Measurements from ENCODE around the gene SUN5.
A peak's percentile ranks its signal among the peaks of the same experiment; 100 is the strongest.

SUN5 gene

DNA sequence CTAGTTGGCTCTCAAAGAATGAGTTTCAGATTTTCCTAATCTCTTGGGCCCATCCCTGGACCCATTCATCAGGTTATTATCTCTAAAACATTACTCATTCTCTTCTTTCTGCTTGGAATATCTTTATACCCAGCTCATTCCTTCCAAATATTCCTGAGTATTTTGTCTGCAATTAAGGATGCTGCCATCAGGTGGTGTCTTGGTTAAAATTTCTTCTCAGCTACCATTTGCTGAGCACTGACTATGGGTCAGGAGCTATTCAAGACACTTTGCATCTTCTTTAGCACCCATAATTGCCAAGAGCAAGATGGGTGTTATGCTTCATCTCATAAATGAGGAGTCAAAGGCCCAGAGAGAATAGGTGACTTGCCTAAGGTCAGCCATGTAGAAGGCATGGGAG, 8.4 kb downstream of the SUN5 start:
- DNase-seq: no peak

DNA sequence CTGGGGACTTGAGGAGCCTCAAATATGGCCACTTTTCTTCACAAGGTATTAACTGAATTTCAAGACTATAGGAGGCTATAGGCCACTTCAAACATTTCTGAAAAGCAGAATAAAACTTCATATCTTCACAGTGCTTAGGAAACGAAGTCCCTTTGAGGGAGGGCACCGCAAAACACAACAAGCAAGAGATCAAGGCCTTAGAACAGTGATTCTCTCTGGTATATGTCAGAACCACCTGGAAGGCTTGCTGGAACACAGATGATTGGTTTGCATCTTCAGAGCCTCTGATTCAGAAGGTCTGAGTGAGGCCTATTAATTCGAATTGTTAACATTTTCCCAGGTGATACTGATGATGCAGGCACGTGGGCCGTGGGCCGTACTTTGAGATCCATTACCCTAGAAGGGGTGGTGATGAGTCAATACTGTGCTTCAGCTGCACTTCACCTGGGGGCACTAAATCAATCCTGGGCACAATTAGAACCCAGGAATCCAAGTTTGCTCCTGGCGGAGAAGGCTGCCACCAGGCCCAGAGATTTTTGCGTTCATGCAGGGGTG, 10.7 kb downstream of the SUN5 start:
- no peak for DNase-seq

DNA sequence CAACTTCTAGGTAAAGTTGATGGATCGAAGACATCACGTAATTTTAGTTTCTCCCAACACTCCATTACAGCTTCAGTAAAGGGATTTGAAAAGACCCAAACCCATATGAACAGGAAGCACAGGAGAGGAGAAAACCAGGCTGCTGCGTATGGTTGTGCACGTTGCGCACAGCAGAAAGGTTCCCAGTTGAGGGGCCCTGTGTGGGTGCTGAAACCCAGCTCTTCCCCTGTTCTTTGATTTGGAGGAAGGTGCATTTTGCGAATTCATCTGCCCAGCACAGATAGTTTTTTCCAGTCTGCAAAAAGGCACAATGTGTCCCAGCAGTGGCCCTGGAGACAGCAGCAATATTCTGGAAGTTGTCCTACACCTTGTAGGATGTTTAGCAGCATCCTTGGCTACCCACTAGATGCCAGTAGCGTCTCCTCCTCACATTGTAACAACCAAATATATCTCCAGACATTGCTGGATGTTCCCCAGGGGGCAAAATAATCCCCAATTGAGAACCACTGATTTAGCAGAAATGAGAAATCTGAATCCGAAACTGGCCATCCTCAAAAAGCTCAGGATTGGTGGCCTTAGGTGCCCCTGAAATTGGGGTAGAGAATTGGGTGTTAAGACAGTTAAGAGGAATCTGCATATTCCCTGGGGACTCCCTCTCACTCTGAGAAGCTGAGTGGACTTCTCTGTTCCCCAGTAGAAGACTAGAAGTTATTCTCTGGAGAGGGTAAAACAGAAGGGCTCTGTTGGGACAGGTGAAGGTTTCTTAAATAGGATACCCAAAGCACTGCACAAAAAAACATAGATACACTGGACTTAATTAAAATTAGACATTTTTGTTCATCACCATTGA, 12.2 kb downstream of the SUN5 start:
- no peak for DNase-seq

DNA sequence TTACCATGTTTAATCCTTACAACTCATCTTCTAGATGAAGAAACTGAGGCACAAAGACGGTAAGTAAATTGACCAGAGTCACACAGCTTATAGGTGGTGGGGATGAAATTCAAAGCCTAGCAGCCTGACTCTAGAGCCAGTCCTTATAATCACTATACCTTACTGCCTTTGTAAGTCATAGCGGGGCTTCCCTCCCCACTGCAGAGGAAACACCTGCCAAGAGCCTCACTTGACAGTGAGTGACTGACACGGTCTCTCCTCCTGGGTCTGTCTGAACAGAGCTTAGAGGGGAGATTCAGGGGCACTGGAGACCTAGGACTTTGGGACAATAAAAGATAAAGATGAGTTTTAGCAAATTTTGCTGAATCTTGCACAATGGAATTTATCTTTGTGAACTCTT, 12.8 kb downstream of the SUN5 start:
- no peak for DNase-seq

DNA sequence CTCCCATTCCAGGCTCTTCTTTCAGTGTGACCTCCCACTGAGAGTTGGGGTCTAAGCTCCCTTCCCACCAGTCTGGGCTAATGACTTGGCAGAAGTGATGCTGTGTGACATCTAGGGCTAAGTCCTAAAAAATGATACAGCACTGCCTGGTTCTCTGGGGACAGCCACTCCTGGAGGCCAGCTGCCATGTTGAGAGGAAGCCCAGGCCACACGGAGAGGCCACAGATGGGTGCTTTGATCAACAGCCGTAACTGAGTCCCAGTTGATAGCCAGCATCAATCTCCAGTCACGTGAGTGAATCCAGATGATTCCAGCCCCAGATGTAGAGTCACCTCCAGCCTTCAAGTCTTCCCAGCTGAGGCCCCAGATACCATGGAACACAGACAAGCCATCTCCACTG, 13.8 kb downstream of the SUN5 start:
- DNase-seq: no peak

DNA sequence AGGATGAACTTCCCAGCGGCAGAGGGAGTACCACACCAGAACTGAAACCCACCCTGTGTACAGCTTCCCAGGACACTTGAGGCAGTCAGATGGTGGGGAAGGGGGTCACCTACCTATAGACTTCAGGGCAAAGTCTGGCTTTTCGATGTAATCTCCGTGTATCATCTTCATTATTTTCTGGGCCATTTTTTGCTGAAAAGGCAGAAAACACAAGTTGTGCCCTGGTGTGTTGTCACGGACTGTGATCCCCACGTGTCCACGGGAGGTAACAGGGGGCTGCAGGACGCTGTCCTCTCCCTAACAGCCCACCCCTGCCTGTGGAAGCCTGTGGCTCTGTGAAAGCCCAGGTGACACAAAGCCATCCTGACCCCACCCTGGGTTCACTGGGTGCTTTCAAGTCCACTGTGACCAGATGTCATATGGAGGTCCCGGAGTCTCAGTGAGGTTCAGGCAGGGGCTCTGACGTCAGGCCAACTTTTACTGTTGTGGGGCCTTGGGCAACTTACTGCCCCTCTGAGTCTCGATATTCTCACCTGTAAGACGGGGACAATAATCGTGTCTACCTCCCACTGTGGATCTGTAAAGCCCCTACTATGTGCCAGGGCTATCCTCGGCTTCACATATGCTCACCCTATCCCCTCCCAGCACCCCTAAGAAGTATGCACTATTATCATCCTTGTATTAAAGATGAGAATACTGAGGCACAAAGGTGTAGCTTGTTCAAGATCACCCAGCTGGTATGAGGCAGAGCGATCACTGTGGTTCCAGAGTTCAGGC, 14.5 kb downstream of the SUN5 start:
- DNase-seq: no peak

DNA sequence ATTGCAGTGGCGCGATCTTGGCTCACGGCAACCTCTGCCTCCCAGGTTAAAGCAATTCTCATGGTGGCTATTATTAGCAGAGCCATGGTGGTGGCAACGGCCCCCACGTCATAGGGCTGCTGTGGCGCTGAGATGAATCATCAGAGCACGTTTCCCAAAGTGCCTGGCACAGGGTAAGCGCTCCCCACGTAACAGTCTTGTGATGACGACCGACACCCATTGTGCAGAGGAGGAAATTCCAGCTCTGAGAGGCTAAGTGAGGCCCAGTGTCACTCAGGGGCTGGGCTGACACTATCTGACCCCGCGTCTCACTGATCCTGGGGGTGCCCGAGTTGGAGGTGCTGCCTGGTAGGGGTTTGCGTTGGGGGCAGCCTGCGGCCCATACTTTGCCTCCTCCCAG, 16.2 kb downstream of the SUN5 start:
- DNase-seq: no peak

DNA sequence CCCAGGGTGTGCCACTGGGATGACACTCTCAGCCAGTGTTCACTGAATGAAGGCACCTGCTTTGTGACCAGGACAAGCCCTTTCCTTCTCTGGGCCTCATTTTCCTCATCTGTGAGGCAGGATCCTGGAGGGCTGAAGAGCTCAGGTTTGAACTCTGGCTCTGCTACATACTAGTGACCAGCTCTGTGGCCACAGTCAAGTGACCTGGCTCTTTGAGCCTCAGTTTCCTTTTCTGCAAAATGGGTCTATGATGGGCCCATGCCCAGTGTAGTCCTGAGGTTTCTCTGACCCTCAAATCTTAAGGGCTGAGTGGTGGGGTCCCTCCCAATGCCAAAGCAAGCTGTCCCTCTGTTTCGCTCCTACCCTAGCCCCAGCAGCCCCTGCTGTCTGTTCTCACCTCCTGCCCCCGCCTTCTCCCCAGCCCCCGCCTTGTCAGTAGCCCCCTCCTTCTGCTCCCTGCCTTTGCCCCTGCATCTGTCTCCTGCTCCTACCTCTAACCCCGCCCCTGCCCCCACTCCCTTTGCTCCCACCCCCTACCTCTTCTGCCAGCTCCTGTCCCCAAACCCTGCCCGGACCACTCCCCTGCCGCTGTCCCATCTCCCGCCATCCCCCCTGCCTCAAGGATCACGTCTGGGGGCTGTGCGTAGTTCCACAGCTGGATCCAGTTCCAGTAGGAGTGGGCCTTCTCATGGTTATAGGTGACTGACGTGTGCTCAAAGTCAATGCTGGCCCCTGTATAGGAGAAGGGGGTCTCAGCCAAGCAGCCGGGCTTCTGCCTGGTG, 17.0 kb downstream of the SUN5 start:
- DNase-seq: no peak

DNA sequence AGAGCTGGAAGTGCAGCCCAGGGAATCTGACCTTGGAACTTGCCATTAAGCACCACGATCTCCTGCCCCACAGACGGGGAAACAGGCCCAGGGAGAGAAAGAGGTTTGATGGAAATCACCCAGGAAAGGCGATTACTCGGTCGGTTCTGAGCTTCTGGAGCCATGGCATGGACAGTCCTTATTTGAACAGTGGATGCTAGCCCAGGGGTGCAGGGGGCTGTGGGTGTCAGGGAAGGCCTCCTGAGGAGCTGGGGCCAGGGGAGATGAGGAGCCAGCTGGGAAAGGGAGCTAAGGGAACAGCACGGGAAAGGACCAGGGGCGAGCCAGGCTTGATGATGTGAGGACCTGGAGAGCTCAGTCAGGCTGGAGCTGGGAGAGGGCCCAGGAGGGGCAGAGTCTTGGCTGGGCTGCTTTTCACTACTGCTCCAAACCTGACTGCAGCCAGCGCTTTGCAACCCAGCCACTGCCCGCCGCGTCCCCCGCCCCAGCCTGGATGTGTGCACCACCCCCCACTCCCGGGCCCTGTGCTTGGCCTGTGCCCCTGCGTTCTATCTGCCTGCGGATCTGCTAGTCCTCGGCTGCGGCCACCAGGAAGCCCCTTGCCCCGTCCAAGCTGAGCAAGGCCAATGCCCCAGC, 17.8 kb downstream of the SUN5 start:
- DNase-seq: no peak

DNA sequence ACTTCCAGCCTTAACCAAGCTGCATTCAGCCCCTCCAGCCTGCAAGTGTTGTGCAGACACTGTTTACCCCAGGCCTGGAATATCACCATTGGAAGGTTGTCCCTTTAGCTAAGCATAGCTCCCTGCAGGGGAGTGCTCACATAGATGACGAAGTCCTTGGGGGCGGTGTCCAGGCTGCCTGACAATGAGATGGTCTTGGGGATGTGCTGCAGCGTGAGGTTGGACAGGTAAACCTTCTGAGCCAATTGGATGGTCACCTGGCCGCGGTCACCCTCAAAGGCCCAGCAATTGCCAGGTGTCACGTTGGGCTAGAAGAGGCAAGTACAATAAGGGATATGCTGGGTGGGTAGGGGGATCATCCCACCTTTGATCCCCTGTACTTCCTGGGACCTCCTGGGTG, 18.6 kb downstream of the SUN5 start:
- DNase-seq: no peak

DNA sequence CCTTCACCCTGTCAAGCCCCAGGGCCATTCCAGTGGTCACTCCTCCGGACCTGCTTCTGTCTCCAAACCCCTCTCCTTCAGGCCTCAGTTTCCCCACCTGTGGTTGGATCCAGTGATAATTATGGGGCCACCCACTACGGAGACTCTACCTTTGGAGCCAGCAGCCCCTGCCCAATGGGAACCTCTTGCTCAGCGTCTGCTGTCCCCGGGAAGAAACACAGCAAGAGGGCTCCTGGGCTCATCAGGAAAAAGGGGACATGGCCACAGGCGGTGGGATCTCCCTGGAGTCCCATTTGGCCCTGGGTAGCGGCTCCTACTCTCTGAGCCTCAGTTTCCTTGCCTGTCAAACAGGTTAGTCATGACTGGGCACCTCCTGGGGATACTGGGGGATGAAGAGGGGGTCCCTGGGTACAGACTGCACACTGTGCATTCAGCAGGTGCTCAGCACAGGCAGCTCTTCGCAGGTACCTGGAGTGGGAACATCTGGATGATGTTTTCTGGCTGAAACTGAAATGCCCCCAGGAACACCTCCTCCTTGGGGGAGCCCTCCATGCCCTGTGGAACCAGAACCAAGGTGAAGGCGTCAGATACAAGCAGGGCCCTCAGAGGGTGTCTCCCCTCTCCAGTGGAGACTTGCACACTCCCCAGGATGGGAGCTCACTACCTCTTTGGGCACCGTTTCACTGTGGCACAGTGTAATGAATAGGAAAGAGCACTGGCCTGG, 19.4 kb downstream of the SUN5 start:
- no peak for DNase-seq

DNA sequence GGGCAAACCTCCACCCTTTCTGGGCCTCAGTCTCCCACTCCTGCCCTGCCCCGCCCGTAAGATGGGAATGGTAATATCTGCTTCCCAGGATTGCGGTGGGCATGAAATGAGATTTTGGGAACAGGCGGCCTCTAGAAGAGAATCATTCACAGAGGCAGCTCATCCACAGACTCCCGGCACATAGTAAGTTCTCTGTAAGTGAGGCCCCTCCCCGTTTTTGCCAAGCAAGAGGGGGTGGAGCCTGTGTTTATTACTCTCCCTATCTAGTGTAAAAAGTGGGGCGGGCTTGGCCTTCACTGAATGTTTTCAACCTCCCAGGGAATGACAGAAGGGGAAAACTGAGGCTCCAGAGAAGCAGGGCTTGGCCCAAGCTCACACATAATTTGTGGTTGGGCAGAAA, 20.0 kb downstream of the SUN5 start:
- no peak for DNase-seq

DNA sequence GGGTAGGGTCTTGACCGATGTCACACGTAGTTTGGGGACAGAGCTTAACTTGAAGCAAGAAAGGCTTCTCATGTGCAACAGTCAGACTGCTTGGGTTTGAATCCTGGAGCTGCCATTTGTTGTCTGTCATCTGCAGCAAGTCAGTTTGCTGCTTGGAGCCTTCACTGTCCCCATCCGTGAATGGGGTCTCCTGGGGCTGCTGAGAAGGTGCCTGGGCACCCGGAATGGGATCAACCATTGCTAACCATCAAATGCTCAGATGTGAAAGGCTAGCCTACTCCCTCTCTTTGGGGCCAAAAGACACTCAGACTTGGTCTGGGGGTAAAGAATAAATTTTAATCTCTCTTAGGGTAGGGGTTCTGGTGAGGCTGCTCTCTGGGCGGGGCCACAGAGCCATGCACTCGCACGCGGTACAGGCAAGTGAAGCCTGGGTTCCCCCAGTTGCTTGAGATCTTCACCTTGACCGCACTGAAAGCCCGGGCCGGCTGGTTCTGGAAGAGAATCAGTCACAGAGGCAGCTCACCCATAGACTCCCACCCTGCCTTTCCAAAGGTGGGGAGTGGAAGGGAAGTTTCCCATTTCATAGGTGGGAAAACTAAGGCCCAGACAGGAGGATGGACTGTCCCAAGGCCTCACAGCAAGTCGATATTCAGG, 20.6 kb downstream of the SUN5 start:
- no peak for DNase-seq

DNA sequence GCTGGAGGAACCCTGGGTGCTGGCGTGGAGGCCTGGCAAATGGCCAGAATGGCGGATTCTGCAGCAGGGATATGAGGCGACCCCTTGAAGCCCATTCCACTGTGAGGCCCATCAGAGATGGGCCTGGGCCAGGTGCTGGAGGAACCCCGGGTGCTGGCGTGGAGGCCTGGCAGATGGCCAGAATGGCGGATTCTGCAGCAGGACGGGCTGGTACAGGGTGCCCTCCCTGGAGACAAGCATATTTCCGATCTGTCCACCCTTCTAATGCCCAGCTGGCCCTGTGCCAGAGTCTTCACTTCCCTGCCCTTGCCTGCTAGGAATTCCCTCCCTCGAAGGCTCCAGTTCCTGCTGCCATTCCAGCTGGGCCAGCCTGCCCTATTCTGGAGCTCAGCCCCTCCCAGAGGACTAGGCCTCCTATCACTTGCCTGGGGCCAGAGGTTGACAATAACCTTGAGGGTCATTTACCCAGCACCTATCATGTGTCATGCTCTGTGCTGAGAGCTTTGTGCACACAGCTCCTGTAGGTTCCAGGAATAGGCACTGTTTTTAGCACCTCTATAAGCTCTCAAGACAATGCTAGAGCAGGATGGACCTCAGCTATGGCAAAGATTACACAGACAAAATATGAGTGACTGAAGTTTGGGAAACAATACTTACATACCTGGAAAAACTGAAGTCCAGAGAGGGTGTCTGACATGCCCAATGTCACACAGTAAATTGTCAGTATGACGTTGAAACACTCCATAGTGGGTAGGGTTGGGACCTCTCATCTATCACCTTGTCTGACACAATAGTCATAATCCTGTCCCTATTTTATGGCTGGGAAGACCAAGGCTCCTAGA, 21.4 kb downstream of the SUN5 start:
- peak; percentile 22 for DNase-seq

DNA sequence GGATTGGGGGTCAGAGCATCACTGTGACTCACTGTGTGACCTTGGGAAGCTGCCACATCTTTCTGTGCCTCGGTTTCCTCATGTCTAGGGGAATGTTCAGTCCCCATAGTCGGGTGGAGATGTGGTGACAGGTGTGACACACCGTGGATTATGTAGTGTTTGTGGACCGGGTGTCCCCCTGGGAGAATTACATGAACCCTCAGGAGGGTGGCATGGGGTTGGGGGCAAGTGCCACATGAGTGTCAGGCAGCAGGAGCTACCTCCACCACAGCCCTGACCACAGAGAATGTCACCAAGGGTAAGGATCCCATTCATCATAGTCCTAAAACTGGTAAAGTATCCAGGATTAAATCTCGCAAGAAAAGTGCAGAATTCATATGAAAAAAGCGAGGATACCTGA, 23.2 kb downstream of the SUN5 start:
- DNase-seq: no peak

DNA sequence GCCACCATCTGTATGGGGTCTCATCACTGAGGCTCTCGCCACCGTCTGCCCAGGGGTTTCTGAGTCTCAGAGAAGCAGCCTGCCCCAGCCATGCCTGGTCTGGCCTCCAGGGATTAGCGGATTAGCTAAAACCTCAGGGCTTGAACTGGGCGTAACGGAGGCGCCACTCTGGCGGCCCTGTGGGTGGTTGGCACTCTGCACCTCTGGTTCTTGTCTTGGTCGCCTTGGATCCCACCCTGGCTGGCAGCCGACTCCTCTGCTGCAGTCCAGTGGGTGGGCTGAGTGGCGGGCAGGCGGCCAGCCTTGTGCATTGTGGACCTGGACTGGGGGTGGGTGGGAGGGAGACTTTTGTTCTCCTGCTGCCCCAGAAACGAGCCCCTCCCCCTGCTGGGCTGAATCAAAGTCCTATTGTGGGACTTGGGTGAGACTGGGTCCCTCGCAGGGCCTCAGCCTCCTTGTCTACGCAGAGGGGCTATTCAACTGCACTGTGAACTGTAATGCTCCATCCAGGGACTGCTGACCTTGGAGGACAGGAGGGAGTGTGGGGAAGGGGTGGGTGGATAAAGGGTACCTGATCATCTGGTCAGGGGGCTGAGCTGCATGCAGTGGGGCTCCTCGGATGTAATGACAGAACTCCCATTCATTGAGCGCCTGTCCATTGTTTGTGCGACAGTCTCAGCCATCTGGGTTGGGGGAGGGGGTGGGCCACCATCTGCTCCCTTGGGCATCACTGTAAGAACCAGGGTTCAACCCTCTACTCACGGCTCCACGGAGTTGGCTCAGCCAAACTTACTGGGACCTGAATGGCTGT, 23.9 kb downstream of the SUN5 start:
- no peak for DNase-seq

DNA sequence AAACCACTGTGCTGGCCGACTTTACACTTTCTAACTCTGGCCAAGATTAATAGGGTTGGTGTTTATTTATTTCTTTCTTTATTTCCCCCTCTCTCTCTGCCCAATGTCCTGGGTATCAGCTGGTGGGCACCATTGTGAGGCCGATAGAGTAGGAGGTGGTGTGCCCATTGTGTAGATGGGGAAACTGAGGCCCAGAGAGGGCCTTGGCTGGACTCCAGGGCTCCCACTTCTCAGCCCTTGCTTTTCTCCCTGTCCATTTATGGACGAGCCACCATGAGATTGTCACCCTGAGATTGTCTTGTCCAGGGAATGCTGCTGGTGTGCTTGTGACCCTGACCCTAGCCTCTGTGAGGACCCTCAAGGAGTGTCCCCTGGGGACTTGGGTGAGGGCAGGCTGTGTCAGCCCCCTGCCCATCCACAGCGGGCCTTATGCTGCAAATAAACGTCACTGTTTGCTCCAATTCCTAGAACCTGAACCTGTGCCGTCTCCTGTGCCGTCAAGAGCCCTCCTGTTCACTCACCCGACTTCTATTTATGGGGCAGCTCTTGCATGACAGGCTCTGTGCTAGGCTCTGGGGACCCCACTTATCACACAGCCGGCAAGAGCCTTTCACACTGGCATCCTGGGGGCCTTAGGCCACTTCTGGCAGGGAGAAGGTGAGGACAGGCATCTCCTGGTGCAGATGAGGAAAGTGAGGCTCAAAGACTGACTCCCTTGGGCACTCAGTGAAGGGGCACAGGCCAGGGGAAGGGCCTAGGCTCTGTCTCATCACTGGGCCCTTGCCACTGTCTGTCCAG, 24.8 kb downstream of the SUN5 start:
- no peak for DNase-seq

DNA sequence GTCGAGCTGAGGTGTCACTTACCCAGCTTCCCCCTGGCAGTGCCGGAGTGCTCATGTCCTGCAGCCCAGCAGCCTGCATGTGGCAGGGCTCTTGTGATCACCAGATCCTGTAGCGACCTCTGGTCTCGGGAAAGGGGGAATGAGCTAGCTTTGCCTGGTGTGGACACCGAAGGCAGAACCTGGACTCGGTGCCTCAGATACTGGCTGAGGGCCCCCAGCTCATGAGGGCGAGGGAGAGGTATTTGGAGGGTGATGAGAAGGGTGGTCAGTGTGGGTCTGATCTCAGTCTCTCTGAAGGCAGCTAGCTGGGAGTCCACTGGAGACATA, 26.3 kb downstream of the SUN5 start:
- DNase-seq: no peak

Measured in right kidney (tissue), 1 donor.